ENCODE results near the gene CHRM5. TPM values are rescaled to one million over a fixed set of nuclear protein-coding genes. Genes with fewer than 3 reads are reported as not detected.

Gene CHRM5
- total RNA-seq, 6 experiments from 2014 or later, result not detected

DNA sequence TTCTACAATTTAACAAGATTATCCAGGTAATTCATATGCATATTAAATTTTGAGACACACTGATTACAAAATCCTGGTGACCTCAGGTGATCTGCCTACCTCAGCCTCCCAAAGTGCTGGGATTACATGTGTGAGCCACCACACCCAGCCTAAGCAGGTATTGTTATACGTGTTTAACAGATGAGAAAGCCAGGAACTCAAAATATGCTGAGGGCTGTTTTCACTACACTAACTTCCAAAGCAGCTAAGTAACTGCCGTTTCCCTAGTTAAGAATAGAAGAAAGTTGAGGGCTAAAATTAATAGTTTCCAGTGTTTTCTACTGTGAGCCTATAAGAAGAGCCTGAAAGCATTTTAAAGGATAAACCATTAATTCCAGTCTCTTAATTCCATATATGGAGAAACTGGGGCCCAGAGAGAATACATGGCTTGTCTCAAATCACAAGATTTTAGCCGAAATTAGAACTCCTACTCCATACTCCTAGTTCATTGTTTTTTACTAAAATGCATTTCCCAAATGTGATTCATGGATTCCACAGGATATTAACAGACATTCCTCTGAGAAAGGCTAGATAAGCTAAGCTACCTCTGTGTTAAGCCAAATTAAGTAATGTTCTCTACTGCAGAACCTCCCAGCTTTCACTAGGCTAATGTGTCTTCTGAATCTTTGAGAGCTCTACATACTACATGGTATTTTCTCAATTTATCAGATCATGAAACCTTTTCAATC, 87.7 kb downstream of the CHRM5 start:
- intact Hi-C loops (cut with DNase I), result loop anchor here in 1 of 2 donors (10.0 kb wide), 1 partner anchor 159 kb away; the partner anchor contains the start of gene KATNBL1
- H3K4me3 ChIP-seq, result no peak overlapping the region
- no peak for TF ChIP-seq POLR2A (IDR thresholded peaks at IDR 0.05)
- TF ChIP-seq, protein P1, sequence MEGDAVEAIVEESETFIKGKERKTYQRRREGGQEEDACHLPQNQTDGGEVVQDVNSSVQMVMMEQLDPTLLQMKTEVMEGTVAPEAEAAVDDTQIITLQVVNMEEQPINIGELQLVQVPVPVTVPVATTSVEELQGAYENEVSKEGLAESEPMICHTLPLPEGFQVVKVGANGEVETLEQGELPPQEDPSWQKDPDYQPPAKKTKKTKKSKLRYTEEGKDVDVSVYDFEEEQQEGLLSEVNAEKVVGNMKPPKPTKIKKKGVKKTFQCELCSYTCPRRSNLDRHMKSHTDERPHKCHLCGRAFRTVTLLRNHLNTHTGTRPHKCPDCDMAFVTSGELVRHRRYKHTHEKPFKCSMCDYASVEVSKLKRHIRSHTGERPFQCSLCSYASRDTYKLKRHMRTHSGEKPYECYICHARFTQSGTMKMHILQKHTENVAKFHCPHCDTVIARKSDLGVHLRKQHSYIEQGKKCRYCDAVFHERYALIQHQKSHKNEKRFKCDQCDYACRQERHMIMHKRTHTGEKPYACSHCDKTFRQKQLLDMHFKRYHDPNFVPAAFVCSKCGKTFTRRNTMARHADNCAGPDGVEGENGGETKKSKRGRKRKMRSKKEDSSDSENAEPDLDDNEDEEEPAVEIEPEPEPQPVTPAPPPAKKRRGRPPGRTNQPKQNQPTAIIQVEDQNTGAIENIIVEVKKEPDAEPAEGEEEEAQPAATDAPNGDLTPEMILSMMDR (IDR thresholded peaks at IDR 0.05), result no peak
- H3K27ac ChIP-seq, result no peak overlapping the region
- no peaks in the 10 kb centered on the region for H3K27me3 ChIP-seq
- H3K36me3 ChIP-seq, result no peaks in the 10 kb centered on the region
- DNase-seq (no peak), ATAC-seq (no peak)
- WGBS (ENCODE audit: insufficient coverage, low coverage, low lambda C conversion rate, missing lambda C conversion rate), result 77% methylated on average over 2 of the region's 3 CpGs
- H3K9me3 ChIP-seq, result no peaks in the 10 kb centered on the region
- no peaks in the 10 kb centered on the region for H3K4me1 ChIP-seq

DNA sequence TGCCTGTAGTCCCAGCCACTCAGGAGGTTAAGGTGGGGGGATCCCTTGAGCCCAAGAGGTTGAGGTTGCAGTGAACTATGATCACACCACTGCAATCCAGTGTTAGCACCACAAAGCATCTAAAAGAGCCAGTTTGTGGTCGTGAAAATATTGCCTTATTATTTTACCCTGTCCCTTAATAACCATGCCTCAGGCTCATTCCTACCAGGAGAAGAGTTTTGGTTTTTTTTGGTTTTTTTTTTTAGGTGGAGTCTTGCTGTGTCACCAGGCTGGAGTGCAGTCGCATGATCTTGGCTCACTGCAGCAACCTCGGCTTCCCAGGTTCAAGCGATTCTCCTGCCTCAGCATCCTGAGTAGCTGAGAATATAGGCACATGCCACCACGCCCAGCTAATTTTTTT, 88.6 kb downstream of the CHRM5 start:
- intact Hi-C loops (cut with DNase I), result loop anchor here in 1 of 2 donors (10.0 kb wide), 1 partner anchor 158 kb away; the partner anchor contains the start of gene KATNBL1
- DNase-seq, result no peak
- H3K27ac ChIP-seq, result no peak overlapping the region
- no peaks in the 10 kb centered on the region for H3K27me3 ChIP-seq
- WGBS (ENCODE audit: insufficient coverage, low coverage, low lambda C conversion rate, missing lambda C conversion rate), result 98% methylated on average over 5 of the region's 5 CpGs
- no peaks in the 10 kb centered on the region for H3K36me3 ChIP-seq
- H3K4me1 ChIP-seq, result no peaks in the 10 kb centered on the region
- H3K9me3 ChIP-seq, result no peaks in the 10 kb centered on the region
- TF ChIP-seq, protein P1 (IDR thresholded peaks at IDR 0.05), result no peak
- TF ChIP-seq POLR2A (IDR thresholded peaks at IDR 0.05), result no peak
- ATAC-seq, result no peak
- H3K4me3 ChIP-seq, result no peak overlapping the region

- intact Hi-C loops (cut with DNase I), result loop anchor here in 1 of 2 donors (10.0 kb wide), 1 partner anchor 155 kb away; the partner anchor contains the start of gene KATNBL1
- Histone ChIP-seq H3K9me3 (no peaks in the 10 kb centered on the region), H3K27me3 (no peaks in the 10 kb centered on the region), H3K4me1 (no peaks in the 10 kb centered on the region), H3K27ac (no peak overlapping the region), H3K36me3 (no peaks in the 10 kb centered on the region), H3K4me3 (no peak overlapping the region)
- no peak for TF ChIP-seq POLR2A (IDR thresholded peaks at IDR 0.05)
- TF ChIP-seq, protein P1 (IDR thresholded peaks at IDR 0.05), result no peak
- no peak for DNase-seq
- ATAC-seq, result no peak
- 29% methylated on average over 2 of the region's 2 CpGs for WGBS (ENCODE audit: insufficient coverage, low coverage, low lambda C conversion rate, missing lambda C conversion rate)
Measured at GRCh38 chr15:34059476-34059875, 91.2 kb downstream of the CHRM5 start.

- Histone ChIP-seq H3K4me3 (no peak overlapping the region), H3K9me3 (no peaks in the 10 kb centered on the region), H3K36me3 (no peaks in the 10 kb centered on the region), H3K27me3 (no peaks in the 10 kb centered on the region), H3K27ac (no peak overlapping the region), H3K4me1 (no peaks in the 10 kb centered on the region)
- 75% methylated on average over 3 of the region's 3 CpGs for WGBS (ENCODE audit: insufficient coverage, low coverage, low lambda C conversion rate, missing lambda C conversion rate)
- no peak for ATAC-seq
- DNase-seq, result no peak
- intact Hi-C loops (cut with DNase I), result loop anchor here in 1 of 2 donors (10.0 kb wide), 1 partner anchor 155 kb away; the partner anchor contains the start of gene KATNBL1
- TF ChIP-seq POLR2A (IDR thresholded peaks at IDR 0.05), result no peak
- TF ChIP-seq, protein P1 (IDR thresholded peaks at IDR 0.05), result no peak
Measured at GRCh38 chr15:34059946-34060345, 91.6 kb downstream of the CHRM5 start.
